NT2/D1 (cell line): ENCODE measurements around the gene VPS8.

Source experiments
- YY1 ChIP-seq: IDR thresholded peaks from 2 replicates; pipeline ENCODE4 v1.6.1; 2011; ENCODE audit not compliant: insufficient read length, insufficient read depth
- ZNF274 ChIP-seq: IDR thresholded peaks from 2 replicates; pipeline ENCODE4 v1.6.1; 2011; ENCODE audit warnings: mild to moderate bottlenecking, low read depth, low read length

DNA sequence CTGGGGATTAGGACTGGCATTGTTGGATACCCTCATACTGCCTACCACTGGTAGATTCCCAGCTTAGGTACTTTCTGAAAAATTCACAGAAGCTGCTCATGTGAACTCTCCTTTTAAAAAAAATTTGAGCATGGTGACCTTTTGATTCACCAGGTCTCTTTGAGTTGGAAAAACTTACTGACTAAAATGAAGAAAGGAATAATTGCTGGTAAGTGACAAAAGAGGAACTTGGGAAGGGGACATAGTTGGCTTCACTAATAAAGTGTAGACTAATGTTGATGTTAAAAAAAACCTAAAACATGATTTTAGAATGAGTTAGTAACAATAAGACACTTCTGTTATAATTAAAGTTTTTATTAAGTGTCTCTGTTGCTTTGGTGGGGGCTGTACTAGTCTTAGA, 8.6 kb downstream of the VPS8 start:
- no peak for TF ChIP-seq ZNF274
- no peak for TF ChIP-seq YY1
